ENCODE results near the gene AGR2. TPM values are rescaled to one million over a fixed set of nuclear protein-coding genes. Genes with fewer than 3 reads are reported as not detected.

AGR2 gene
- polyA plus RNA-seq, 4 donors: 79.2 to 1,156 (median 425) TPM

- peaks cover 0 to 4% (median 0%) of the 10 kb centered on the region in 3 donors for H3K36me3 ChIP-seq (ENCODE audit: control insufficient read depth in 3 of 3, insufficient read depth in 2 of 3, low read depth in 1 of 3, low read length in 3 of 3)
- DNase-seq (no peak), FAIRE-seq (no peak)
- H3K4me1 ChIP-seq (ENCODE audit: control insufficient read depth in 3 of 3, insufficient read depth in 2 of 3, low read depth in 1 of 3, low read length in 2 of 3): peaks cover 0 to 7% (median 0%) of the 10 kb centered on the region in 3 donors
- peaks cover 0 to 10% of the 10 kb centered on the region in 2 donors for H3K9me3 ChIP-seq (ENCODE audit: control insufficient read depth in 2 of 2, insufficient read depth in 1 of 2, low read depth in 1 of 2, low read length in 1 of 2)
- peak overlapping the region in 1 of 3 donors; percentile 5 for H3K27ac ChIP-seq (ENCODE audit: low read depth in 1 of 3, low read length in 2 of 3)
- no peaks in the 10 kb centered on the region for H3K27me3 ChIP-seq (ENCODE audit: control insufficient read depth in 3 of 3, insufficient read depth in 3 of 3, low read length in 3 of 3)
- 29 to 56% (median 42%) methylated on average over 2 of the region's 2 CpGs for WGBS, 3 donors
- no peak overlapping the region for H3K4me3 ChIP-seq (ENCODE audit: low read depth in 1 of 3, low read length in 3 of 3)
Measured at GRCh38 chr7:16765436-16765859, 39.4 kb downstream of the AGR2 start.

- H3K4me1 ChIP-seq (ENCODE audit: control insufficient read depth in 3 of 3, insufficient read depth in 2 of 3, low read depth in 1 of 3, low read length in 2 of 3): peaks cover 0 to 7% (median 0%) of the 10 kb centered on the region in 3 donors
- 91 to 97% (median 92%) methylated on average over 3 of the region's 3 CpGs for WGBS, 3 donors
- H3K4me3 ChIP-seq (ENCODE audit: low read depth in 1 of 3, low read length in 3 of 3): no peak overlapping the region
- no peaks in the 10 kb centered on the region for H3K27me3 ChIP-seq (ENCODE audit: control insufficient read depth in 3 of 3, insufficient read depth in 3 of 3, low read length in 3 of 3)
- H3K9me3 ChIP-seq (ENCODE audit: control insufficient read depth in 2 of 2, insufficient read depth in 1 of 2, low read depth in 1 of 2, low read length in 1 of 2): peaks cover 0 to 10% of the 10 kb centered on the region in 2 donors
- H3K27ac ChIP-seq (ENCODE audit: low read depth in 1 of 3, low read length in 2 of 3): peak overlapping the region in 1 of 3 donors; percentile 5
- no peak for DNase-seq
- H3K36me3 ChIP-seq (ENCODE audit: control insufficient read depth in 3 of 3, insufficient read depth in 2 of 3, low read depth in 1 of 3, low read length in 3 of 3): peaks cover 0 to 4% (median 0%) of the 10 kb centered on the region in 3 donors
- no peak for FAIRE-seq
Measured at GRCh38 chr7:16764942-16765341, 39.9 kb downstream of the AGR2 start.

- peak overlapping the region in 1 of 3 donors; percentile 59 for H3K27ac ChIP-seq (ENCODE audit: low read depth in 1 of 3, low read length in 2 of 3)
- H3K36me3 ChIP-seq (ENCODE audit: control insufficient read depth in 3 of 3, insufficient read depth in 2 of 3, low read depth in 1 of 3, low read length in 3 of 3): peaks cover 0 to 10% (median 0%) of the 10 kb centered on the region in 3 donors
- WGBS, 3 donors: 21 to 70% (median 26%) methylated on average over 4 of the region's 4 CpGs
- H3K4me1 ChIP-seq (ENCODE audit: control insufficient read depth in 3 of 3, insufficient read depth in 2 of 3, low read depth in 1 of 3, low read length in 2 of 3): peaks cover 0 to 7% (median 0%) of the 10 kb centered on the region in 3 donors
- H3K9me3 ChIP-seq (ENCODE audit: control insufficient read depth in 2 of 2, insufficient read depth in 1 of 2, low read depth in 1 of 2, low read length in 1 of 2): peaks cover 0 to 10% of the 10 kb centered on the region in 2 donors
- H3K27me3 ChIP-seq (ENCODE audit: control insufficient read depth in 3 of 3, insufficient read depth in 3 of 3, low read length in 3 of 3): no peaks in the 10 kb centered on the region
- no peak overlapping the region for H3K4me3 ChIP-seq (ENCODE audit: low read depth in 1 of 3, low read length in 3 of 3)
- peak; percentile 72 to 90 for DNase-seq
- no peak for FAIRE-seq
Measured at GRCh38 chr7:16762177-16762576, 42.6 kb downstream of the AGR2 start.

GRCh38 chr7:16759840-16760239, 45.0 kb downstream of the AGR2 start:
- Histone ChIP-seq H3K9me3 (ENCODE audit: control insufficient read depth in 2 of 2, insufficient read depth in 1 of 2, low read depth in 1 of 2, low read length in 1 of 2) (peaks cover 0 to 10% of the 10 kb centered on the region in 2 donors), H3K36me3 (ENCODE audit: control insufficient read depth in 3 of 3, insufficient read depth in 2 of 3, low read depth in 1 of 3, low read length in 3 of 3) (peaks cover 0 to 10% (median 0%) of the 10 kb centered on the region in 3 donors), H3K4me3 (ENCODE audit: low read depth in 1 of 3, low read length in 3 of 3) (no peak overlapping the region), H3K27ac (ENCODE audit: low read depth in 1 of 3, low read length in 2 of 3) (no peak overlapping the region), H3K4me1 (ENCODE audit: control insufficient read depth in 3 of 3, insufficient read depth in 2 of 3, low read depth in 1 of 3, low read length in 2 of 3) (peaks cover 0 to 10% (median 0%) of the 10 kb centered on the region in 3 donors), H3K27me3 (ENCODE audit: control insufficient read depth in 3 of 3, insufficient read depth in 3 of 3, low read length in 3 of 3) (no peaks in the 10 kb centered on the region)
- 91 to 95% (median 93%) methylated on average over 1 of the region's 1 CpG for WGBS, 3 donors
- DNase-seq (no peak), FAIRE-seq (no peak)

GRCh38 chr7:16758631-16759611, 45.9 kb downstream of the AGR2 start:
- H3K4me1 ChIP-seq (ENCODE audit: control insufficient read depth in 3 of 3, insufficient read depth in 2 of 3, low read depth in 1 of 3, low read length in 2 of 3): peaks cover 0 to 10% (median 0%) of the 10 kb centered on the region in 3 donors
- H3K27me3 ChIP-seq (ENCODE audit: control insufficient read depth in 3 of 3, insufficient read depth in 3 of 3, low read length in 3 of 3): no peaks in the 10 kb centered on the region
- FAIRE-seq (no peak), DNase-seq (no peak)
- H3K27ac ChIP-seq (ENCODE audit: low read depth in 1 of 3, low read length in 2 of 3): no peak overlapping the region
- 78 to 86% (median 79%) methylated on average over 10 of the region's 10 CpGs for WGBS, 3 donors
- peaks cover 0 to 10% of the 10 kb centered on the region in 2 donors for H3K9me3 ChIP-seq (ENCODE audit: control insufficient read depth in 2 of 2, insufficient read depth in 1 of 2, low read depth in 1 of 2, low read length in 1 of 2)
- no peak overlapping the region for H3K4me3 ChIP-seq (ENCODE audit: low read depth in 1 of 3, low read length in 3 of 3)
- H3K36me3 ChIP-seq (ENCODE audit: control insufficient read depth in 3 of 3, insufficient read depth in 2 of 3, low read depth in 1 of 3, low read length in 3 of 3): peaks cover 0 to 10% (median 0%) of the 10 kb centered on the region in 3 donors

GRCh38 chr7:16758036-16758435, 46.8 kb downstream of the AGR2 start:
- Histone ChIP-seq H3K4me1 (ENCODE audit: control insufficient read depth in 3 of 3, insufficient read depth in 2 of 3, low read depth in 1 of 3, low read length in 2 of 3) (peaks cover 0 to 10% (median 0%) of the 10 kb centered on the region in 3 donors), H3K9me3 (ENCODE audit: control insufficient read depth in 2 of 2, insufficient read depth in 1 of 2, low read depth in 1 of 2, low read length in 1 of 2) (peaks cover 0 to 3% of the 10 kb centered on the region in 2 donors), H3K27ac (ENCODE audit: low read depth in 1 of 3, low read length in 2 of 3) (no peak overlapping the region), H3K36me3 (ENCODE audit: control insufficient read depth in 3 of 3, insufficient read depth in 2 of 3, low read depth in 1 of 3, low read length in 3 of 3) (peaks cover 0 to 6% (median 0%) of the 10 kb centered on the region in 3 donors), H3K4me3 (ENCODE audit: low read depth in 1 of 3, low read length in 3 of 3) (no peak overlapping the region), H3K27me3 (ENCODE audit: control insufficient read depth in 3 of 3, insufficient read depth in 3 of 3, low read length in 3 of 3) (no peaks in the 10 kb centered on the region)
- DNase-seq (no peak), FAIRE-seq (no peak)
- 64 to 83% (median 64%) methylated on average over 6 of the region's 6 CpGs for WGBS, 3 donors

- H3K4me1 ChIP-seq (ENCODE audit: control insufficient read depth in 3 of 3, insufficient read depth in 2 of 3, low read depth in 1 of 3, low read length in 2 of 3): peaks cover 0 to 3% (median 0%) of the 10 kb centered on the region in 3 donors
- DNase-seq: no peak
- H3K27ac ChIP-seq (ENCODE audit: low read depth in 1 of 3, low read length in 2 of 3): peak overlapping the region in 2 of 3 donors; percentile 24 to 95
- H3K4me3 ChIP-seq (ENCODE audit: low read depth in 1 of 3, low read length in 3 of 3): peak overlapping the region in 2 of 3 donors; percentile 63 to 90
- no peak for FAIRE-seq
- H3K36me3 ChIP-seq (ENCODE audit: control insufficient read depth in 3 of 3, insufficient read depth in 2 of 3, low read depth in 1 of 3, low read length in 3 of 3): peaks cover 0 to 6% (median 0%) of the 10 kb centered on the region in 3 donors
- H3K9me3 ChIP-seq (ENCODE audit: control insufficient read depth in 2 of 2, insufficient read depth in 1 of 2, low read depth in 1 of 2, low read length in 1 of 2): no peaks in the 10 kb centered on the region
- H3K27me3 ChIP-seq (ENCODE audit: control insufficient read depth in 3 of 3, insufficient read depth in 3 of 3, low read length in 3 of 3): no peaks in the 10 kb centered on the region
Measured at GRCh38 chr7:16755397-16755796, 49.4 kb downstream of the AGR2 start.

- peak; percentile 40 to 60 for DNase-seq
- FAIRE-seq: no peak
- peaks cover 0 to 6% (median 0%) of the 10 kb centered on the region in 3 donors for H3K36me3 ChIP-seq (ENCODE audit: control insufficient read depth in 3 of 3, insufficient read depth in 2 of 3, low read depth in 1 of 3, low read length in 3 of 3)
- peaks cover 0 to 3% (median 0%) of the 10 kb centered on the region in 3 donors for H3K4me1 ChIP-seq (ENCODE audit: control insufficient read depth in 3 of 3, insufficient read depth in 2 of 3, low read depth in 1 of 3, low read length in 2 of 3)
- no peaks in the 10 kb centered on the region for H3K9me3 ChIP-seq (ENCODE audit: control insufficient read depth in 2 of 2, insufficient read depth in 1 of 2, low read depth in 1 of 2, low read length in 1 of 2)
- peak overlapping the region; percentile 24 to 95 (median 73) for H3K27ac ChIP-seq (ENCODE audit: low read depth in 1 of 3, low read length in 2 of 3)
- WGBS, 3 donors: 12 to 49% (median 23%) methylated on average over 6 of the region's 6 CpGs
- H3K27me3 ChIP-seq (ENCODE audit: control insufficient read depth in 3 of 3, insufficient read depth in 3 of 3, low read length in 3 of 3): no peaks in the 10 kb centered on the region
- peak overlapping the region; percentile 62 to 90 (median 63) for H3K4me3 ChIP-seq (ENCODE audit: low read depth in 1 of 3, low read length in 3 of 3)
Measured at GRCh38 chr7:16754856-16755317, 49.9 kb downstream of the AGR2 start.
